GM21619 (cell line): ENCODE data around the gene PDE11A.
"Not testable (repeated sequence)": the region's sequence is repeated elsewhere in the genome, so short reads cannot be mapped to it uniquely, and the experiment has no call there.

Experiments
- ATAC-seq: cut with Tn5 transposase; IDR thresholded peaks from one replicate; pipeline ENCODE4 v1.9.1; 2021; ENCODE audit not compliant: unreplicated experiment

The PDE11A gene

DNA sequence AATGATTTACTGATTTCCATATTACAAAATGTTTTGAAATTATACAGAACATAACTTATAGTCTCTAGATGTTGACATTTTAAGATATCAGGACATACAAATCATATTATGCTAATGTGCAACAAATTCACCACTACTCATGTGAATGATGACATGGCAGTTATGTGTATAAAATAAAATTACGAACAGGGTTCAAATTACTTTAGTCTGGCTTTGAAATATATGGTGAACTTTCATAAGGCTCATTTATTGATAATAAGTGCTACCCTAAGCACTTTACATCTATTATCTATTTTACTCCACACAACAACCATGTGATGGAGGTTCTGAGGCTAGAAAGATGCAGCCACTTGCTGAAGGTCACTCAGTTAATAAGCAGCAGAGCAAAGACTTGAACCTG, 62.8 kb downstream of the PDE11A start:
- ATAC-seq, result no peak

DNA sequence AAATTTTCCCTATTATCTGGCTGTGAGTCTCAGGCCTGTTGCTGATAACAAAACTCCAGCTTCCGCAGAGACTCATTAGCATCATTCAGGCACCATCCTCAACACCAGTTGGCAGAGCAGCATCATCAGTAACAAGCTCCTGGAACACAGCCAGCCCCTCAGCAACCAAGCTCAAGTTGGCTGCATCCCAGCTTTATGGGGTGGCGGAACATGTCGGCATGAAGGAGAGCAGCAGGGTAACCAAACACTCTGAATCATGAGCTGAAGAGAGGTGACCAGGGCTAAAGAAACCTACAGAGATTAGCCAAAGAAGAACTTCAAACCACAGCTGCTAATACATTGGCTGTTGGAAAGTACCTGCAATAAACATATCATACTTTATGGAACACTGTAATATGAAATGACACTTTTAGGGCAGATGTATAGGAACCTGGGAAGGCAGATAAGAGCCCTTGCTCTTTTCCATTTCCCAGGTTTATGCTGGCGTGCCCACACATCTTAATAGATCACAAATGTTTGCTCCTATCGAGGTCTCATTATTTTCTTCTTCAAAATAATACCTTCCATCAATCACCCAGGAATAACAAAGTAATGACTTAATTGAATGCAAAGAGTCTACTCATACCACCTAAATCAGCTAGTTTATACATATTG, 63.8 kb downstream of the PDE11A start:
- no peak for ATAC-seq

DNA sequence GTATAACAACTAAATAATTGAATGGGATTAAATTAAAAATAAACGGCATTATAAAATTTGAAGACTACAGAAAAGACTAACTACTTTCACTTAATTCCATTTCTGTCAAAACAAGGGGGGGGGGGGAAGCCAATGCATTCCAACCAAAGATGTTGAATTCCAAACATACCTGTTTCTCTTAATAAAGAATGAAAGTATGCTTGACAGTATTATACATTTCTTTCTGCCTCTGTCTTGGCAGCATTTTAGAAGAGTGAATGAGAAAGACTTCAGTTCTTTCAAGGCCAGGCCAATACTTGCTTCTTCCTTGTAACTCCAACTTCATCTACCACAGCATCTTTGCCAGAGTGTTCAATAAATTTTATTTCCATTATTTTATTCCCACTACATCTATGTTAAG, 65.9 kb downstream of the PDE11A start:
- no peak for ATAC-seq

DNA sequence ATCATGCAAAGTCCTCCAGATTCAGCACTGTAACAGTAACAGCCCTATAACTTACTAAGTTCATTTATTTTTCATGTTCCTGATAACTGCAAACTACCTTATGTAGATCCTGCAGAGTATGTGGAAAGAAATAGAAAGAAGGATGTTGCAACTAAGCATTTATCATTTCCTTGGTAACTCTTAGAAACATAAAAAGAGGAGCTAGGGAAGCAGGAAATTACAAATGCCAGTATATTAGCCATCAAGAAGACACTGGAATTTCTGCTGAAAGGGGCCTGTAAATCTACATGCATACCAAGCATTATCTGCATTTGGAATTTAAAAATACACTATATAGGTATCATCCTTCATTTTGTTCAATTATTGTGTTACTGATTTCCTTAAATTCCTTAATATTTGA, 66.8 kb downstream of the PDE11A start:
- no peak for ATAC-seq

DNA sequence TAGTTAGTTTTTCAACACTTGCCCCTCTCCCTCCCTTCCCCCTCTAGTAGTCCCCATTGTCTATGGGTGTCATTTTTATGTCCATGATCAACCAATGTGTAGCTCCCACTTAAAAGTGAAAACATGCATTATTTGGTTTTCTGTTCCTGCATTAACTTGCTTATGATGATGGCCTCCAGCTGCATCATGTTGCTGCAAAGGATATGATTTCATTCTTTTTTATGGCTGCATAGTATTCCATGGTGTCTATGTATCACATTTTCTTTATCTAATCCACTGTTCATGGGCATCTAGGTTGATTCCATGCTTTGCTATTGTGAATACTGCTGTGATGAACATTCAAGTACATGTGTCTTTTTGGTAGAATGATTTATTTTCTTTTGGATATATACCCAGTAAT, 70.5 kb downstream of the PDE11A start:
- ATAC-seq, result no peak

DNA sequence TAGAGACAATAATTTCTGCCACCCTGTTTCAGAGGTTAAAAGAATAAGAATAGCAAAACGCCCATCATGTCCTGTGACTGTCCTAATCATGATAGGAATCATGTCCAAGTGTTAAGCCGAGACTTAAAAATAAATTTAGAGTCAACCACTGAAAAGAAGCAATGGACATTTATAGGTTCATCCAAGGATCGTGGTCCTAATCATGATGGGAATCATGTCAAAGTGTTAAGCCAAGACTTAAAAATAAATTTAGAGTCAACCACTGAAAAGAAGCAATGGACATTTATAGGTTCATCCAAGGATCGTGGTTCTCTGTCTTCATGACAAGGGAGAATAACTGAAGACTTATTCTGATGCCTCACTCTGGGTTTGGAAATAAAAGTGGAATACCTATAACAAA, 73.6 kb downstream of the PDE11A start:
- ATAC-seq, result no peak

DNA sequence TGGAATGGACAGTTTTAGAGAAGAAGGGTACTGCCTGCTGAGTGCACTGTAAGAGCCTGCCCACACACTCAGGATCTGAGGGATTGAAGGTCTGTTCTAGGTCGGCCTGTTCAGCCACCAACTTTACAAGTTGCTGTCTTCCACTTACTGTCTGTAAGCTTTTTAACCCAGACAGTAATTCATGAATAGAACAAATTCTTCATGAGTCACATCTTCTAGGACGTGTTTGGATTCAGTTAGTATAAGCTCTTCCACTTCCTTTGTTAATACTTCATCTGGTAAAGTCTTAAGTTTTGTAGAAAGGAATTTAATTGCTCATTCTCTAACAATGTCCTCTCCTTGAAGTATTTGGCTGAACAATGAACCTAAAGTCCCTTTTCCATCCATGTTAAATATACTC, 74.6 kb downstream of the PDE11A start:
- no peak for ATAC-seq

DNA sequence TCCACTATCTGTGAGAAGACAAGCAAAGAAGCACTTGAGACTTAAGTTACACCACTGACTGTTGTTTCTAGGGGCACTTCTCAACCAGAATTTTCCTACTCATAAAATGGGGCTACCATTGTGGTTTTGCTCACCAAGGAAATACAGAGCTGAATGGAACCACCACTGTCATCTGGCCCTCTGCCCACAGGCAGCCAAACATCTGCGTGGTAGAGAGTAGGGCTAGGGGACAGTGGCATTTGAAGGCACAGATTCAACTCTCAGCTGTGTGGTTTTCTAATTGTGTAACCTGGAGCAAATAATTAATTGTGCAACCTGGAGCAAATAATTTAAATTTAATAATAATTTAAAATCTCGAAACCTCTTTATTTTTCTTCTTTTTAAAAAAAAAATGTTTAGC, 79.6 kb downstream of the PDE11A start:
- ATAC-seq, result no peak

DNA sequence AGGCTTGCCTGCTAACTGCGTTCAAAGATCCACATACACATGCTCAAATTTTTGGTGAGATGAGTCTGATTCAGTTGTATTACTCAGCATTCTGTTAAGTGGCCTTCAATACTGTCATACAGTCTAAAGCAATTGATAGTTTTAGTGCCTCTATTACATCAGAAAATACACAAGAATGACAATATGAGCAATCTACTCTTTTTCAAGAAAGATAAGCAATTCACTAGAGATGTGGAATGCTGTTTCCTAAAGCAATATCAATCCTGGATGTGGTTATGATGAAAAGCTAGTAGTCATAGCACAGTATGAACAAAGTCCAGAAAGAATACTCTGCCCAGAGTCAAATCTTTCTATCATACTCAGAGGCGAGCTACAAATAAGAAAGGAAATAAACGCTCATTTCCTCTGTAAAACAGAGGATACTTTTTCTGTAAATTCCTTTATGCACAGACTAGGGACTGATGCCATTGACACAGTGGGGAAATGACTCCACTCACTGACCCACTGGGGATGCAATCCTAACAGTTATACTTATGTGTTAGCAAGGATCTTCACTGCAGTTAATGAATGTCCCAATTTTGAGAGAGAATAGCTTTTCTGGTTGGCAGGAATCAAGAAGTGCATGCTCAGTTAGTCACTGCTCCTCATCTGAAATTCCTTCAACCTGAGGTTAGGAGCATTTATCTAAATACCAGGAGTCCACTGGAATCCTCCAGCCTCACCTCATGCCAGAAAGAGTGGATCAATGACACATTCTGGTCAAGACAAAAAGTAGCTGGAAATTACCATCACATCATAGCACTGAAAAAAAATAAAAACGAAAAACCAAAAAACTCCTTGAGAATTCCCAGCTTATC, 83.3 kb downstream of the PDE11A start:
- no peak for ATAC-seq

DNA sequence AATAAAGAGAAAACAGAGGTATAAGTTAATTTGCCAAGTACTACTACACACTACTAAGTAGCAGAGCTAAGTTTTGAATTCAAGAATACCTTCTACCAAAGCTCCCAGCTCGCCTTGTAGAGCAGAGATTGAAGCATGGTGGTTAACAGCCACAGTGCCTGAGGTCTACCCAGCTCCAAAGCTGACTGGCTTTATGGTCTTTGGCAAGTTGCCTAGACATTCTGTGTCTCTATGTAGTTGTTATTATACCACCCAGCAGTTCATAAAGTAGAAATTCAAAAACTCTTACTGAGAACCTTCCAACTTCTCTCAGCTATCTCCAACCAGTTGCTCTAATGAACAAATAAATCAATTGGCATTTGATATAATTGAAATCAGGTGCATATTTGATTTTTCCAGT, 87.8 kb downstream of the PDE11A start:
- no peak for ATAC-seq

DNA sequence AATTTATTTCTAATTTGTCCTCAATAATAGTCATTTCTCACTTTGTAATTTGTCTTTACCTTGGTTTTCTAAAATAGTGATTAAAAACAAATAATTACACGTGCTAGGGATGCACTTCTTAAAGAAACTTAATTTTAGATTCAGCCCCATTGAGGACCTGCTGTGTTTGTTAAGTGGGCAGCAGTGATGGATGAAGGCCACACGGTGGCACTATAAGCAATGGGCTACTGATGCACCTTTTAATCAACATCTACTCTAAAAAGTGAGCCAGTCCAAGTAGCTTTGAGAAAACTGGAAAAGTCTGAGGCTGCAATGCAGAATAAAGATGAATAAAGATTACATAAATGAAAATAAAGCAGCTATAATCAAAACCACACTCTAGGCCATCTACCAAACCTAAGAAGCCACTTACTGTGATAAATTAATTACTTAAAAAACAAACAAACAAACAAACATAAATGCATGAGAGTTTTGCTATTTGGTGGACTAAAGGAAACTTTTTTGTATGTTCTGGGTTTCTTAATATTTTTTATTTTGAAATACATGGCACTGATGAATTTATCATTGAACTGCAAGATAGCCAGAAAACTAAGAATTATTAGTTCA, 89.3 kb downstream of the PDE11A start:
- ATAC-seq, result peak; percentile 93

DNA sequence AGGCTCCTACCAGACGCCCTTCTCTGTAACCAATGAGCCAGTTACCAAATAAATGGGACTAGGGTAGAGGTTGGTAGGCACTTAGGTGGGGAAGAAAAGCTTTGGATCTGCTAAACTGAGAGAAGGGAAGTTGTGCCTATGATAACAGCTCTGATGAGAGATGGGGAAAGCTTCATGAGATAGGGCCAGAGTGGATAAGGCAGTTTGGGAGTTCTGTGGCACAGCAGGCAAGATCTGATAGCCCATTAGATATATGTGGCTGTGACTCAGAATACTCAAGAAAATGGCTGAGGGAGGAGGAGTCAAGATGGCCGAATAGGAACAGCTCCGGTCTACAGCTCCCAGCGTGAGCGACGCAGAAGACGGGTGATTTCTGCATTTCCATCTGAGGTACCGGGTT, 99.8 kb downstream of the PDE11A start:
- ATAC-seq, result no peak

DNA sequence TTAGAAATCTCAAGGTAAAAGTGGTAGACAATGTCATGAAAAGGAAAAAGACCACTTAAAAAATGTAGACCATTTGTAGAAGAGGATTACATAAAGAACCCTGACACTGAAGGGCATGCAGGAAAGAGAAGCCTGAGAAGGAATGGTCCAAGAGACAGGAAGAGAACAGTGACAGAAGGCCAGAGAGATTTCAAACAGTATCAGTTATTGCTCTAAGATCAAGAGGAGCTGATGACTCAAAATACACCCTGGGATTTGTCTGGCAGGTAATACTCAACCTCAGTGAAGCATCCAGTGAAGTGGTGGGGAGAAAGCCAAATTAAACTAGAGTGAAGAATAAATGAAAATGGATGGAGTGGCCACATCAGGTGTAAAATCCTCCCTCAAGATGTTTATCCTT, 100.5 kb downstream of the PDE11A start:
- ATAC-seq, result no peak

DNA sequence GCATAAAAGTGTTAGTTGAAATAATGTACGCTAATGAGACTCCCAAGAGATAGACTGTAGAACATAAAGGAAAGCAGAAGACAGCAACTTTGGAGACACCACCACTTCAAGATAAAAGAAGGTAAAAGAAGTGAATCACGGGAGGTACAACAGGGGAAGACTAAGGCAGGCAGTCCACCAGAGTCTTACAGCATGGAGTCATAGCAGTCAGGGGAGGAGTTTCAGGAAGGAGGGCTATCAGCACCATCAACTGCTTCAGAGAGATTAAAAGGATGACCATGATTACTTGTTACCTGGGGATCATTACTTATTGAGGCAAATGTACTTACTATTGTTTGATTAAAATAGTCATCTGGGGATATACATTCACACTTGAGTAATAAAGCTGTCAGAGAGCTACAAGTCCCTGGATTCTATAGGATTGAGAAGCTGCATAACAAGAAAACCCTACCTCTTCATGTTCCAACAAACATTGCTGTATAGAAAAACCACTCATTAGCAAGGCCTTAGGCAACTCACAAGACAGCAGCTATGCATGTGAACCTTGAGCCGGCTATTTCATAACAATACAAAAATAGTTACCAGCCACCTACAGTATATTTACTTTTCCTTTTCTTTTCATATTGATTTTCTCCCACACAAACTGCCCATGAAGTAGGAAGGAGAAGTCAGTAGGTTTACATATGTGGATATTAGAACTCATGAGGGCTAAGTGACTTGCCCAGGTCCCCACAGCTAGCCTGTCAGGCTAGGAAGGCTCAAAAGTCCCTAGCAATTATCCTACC, 101.7 kb downstream of the PDE11A start:
- no peak for ATAC-seq

DNA sequence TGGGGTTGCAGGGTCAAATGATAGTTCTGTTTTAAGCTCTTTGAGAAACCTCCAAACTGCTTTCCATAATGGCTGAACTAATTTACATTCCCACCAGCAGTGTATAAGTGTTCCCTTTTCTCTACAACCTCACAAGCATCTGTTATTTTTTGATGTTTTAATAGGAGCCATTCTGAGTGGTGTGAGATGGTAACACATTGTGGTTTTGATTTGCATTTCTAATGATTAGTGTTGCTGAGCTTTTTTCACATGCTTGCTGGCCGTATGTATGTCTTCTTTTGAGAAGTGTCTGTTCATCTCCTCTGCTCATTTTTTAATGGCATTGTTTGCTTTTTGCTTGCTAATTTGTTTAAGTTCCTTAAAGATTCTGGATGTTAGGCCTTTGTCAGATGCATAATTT, 107.7 kb downstream of the PDE11A start:
- no peak for ATAC-seq

DNA sequence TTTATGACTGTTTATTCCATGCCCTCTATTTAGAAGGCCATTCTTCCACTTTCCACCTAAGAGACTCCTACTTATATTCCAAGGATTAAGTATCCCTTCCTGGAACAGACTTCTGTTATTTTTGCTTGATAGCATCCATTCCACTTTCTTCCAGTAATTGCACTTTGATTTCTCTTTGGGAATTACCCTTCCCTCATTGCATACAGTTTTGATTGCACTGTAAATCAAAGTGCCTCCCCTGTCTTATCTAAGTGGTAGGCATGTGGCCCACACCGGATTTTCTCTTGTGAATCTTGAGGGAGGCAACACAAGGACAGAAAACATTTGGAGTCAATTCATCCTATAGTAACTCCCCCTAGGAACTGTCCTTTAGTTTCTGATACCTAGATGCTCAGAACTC, 120.4 kb downstream of the PDE11A start:
- no peak for ATAC-seq

DNA sequence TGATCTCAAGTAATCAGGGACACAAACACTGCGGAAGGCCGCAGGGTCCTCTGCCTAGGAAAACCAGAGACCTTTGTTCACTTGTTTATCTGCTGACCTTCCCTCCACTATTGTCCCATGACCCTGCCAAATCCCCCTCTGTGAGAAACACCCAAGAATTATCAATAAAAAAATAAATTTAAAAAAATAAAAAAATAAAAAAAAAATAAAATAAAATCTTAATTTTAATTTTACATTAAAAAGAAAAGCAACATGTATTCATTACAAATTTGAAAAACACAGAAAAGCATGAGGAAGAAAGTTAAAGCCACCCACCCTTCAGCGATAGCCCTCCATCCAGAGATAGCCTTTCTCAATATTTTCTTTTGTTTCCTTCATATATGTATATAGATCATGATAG, 125.0 kb downstream of the PDE11A start:
- ATAC-seq, result not testable (repeated sequence)

DNA sequence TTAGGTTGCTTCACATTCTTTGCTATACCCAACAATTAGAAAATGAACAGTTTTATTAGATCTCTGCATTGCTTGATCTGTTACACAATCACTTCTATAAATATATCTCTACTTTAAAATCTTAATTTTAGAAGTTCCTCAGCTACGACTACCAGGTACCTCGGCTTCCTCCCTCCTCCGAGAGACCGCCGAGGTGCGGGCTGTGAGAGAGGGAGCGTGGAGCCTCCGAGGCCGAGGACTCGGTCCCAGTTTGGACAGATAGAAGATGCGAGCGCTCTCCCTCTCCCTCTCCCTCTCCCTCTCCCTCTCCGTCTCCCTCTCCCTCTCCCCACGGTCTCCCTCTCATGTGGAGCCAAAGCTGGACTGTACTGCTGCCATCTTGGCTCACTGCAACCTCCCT, 128.0 kb downstream of the PDE11A start:
- ATAC-seq, result not testable (repeated sequence)

DNA sequence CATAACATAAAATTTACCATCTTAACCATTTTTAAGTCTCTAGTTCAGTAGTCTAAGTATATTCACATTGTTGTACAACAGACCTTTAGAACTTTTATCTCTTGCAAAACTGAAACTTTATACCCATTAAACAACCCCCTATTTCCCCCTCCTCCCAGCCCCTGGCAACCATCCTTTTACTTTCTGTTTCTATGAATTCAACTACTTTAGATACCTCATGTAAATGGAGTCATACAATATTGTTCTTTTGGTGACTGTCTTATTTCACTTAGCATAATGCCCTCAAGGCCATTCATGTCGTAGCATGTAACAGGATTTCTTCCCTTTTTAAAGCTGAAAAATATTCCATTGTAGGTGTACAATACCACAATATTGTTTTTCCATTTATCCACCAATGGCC, 129.8 kb downstream of the PDE11A start:
- no peak for ATAC-seq

DNA sequence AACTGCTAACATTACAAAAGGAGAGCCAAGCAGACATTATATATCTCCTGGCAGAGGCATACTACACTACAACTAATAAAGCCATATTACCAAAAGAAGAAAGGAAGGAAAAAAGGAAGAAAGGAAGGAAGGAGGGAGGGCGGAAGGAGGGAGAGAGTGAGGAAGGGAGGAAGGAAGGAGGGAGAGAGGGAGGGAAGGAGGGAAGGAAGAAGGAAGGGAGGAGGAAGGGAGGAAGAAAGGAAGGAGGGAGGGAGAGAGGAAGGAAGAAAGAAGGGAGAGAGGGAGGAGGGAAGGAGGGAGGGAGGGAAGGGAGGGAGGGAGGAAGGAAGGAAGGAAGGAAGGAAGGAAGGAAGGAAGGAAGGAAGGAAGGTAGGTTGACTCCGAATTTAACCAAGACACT, 133.4 kb downstream of the PDE11A start:
- ATAC-seq, result no peak

DNA sequence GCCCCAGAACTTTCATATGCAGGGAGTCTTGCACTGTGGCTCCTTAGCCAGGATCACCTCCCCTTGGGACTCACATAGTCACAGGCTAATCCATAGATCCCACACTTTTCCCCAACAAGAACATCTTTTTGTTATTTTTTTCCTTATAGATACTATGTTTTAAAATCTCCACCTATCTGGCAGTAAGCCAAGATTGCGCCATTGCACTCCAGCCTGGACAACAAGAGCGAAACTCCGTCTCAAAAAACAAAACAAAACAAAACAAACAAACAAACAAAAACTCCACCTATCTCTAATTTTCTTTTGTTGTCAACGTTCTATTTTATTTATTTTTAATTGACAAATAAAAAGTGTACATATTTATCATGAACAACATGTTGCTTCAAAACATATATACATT, 141.7 kb downstream of the PDE11A start:
- ATAC-seq, result no peak
